HG02885 (cell line): ENCODE measurements around the gene RNF20.
"Not testable (repeated sequence)": the region's sequence is repeated elsewhere in the genome, so short reads cannot be mapped to it uniquely, and the experiment has no call there.

Experiments
- ATAC-seq: cut with Tn5 transposase; IDR thresholded peaks from one replicate; pipeline ENCODE4 v1.9.1; 2021; ENCODE audit warnings: mild to moderate bottlenecking; ENCODE audit not compliant: unreplicated experiment, poor library complexity

Gene RNF20

DNA sequence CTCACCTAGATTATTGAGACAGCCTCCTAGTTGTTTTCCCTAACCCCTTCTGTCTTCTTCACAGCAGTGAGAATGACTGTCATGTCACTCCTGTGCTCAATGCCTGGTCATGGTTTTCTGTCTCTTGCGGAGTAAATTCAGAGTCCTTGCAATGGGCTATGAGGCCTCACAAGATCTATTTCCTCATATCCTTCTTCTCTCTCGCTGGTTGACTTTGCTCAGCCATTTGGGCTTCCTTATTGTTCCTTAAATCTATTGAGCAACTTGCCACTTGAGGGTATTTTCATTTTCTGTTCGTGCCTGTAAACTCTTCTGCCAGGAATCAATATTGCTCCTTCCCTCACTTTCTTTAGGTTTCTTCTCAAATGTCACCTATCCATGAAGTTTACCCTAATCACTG lies 52.1 kb downstream of the RNF20 start:
- ATAC-seq = no peak

DNA sequence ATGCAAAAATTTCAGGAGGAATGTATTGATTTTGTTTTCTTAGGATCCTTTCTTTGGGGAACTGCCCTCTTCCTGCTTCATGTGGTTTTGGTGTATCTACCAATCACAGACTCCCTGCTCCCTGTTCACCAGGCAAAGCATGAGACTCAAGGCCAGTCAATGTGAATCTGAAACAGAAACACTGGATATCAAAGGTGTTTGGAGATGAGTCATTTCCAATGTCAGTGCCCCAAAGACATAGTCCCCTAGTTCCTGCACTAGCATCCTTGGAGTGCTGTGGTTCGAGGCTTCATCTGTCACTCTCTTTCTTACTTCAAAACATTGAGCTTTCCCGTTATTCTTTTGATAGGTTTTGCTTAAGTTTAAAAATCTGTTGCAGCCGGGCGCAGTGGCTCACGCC lies 53.0 kb downstream of the RNF20 start:
- ATAC-seq = peak; percentile 96

DNA sequence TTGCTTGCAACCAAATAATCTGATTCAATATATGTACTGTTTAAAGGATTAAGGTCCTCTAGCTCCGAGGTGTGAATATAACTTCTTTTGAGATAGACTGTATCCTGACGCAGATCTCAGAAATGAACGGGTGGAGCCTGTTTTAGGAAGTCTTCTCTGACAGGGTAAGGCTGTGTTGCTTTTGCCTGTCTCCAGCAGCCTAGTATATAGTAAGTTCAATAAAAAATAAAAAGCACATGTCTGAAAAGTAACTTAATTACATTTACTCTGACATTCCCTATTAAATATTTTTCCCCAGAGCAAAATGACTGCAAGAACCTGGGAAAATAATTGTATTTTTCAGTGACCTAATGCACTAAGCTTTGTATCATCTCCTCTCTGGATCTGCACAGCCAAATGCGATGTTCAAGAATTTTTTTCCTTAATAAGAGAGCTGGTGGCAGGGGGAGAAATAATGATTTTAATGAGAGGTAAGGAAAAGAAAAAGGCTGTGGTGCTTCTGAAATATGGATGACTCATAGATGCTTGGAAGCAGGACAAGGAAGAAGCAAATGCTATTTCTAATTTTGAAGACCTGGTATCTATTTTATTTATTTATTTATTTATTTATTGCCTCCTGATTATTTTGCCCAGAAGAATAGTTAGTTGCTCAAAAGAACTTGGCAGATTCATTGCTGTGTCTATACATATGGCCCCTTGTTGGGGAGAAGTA lies 53.8 kb downstream of the RNF20 start:
- ATAC-seq = no peak

DNA sequence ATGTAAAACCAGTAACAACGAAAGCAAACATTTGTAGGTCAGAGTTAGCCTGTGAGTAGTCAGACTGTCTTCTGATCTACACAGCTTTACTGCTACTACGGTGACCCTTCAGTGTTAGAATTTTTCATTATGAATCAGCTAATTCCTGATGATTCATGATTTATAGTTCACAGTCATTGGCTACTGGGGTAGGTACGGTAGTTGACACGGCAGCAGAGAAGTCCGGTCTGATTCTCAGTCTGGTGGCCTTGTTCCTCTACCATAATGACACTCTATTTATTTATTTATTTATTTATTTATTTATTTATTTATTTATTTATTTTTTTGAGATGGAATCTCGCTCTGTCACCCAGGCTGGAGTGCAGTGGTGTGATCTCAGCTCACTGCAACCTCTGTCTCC lies 56.4 kb downstream of the RNF20 start:
- not testable (repeated sequence) for ATAC-seq

DNA sequence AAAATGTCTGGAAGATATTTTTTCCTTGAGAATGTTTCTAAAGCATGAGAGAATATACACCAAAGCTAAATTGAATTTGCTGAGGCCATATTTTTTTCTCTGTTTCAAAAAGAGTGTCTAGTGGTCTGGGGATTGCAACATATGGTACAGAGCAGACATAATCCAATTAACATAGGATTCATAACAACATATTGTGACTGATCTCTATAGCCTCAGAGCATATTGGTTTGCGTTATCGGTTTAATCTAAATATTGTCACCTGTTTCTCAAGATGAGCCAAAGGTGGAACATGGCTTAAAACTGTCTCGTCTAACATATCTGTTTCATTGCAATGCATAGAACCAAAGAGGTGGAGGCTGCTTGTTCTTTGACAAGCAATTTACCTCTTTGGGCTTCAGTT lies 57.2 kb downstream of the RNF20 start:
- ATAC-seq = no peak

DNA sequence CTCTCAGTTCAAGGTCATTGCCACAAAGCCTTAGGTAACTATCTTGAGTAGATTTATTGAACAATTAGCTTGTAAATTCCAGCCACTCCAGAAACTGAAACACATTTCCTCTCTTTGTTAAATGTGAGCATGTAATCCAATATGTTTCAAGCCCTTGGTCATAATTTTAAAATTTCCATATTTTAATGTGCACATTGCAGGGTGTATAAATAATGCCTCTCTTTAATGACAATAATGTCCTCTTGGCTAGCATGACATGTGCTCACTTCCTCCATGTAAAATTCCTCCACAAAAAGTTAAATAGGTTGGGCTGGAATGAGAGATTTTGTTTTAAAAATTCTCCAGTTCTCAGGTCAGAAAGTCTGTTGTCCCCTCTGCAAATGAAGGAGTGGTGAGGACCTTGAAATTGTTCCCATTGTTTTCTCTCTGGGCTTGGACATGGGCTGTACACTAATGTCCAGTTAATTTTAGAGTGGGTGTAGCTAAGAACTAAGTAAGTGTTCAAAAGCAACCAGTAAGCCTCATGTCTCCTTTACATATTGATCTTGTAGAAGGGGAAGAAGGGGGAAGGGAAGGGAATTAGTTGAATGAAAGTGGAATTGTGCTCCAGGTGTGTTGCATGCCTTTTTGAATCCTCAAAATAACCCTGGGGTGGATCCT lies 58.3 kb downstream of the RNF20 start:
- no peak for ATAC-seq

DNA sequence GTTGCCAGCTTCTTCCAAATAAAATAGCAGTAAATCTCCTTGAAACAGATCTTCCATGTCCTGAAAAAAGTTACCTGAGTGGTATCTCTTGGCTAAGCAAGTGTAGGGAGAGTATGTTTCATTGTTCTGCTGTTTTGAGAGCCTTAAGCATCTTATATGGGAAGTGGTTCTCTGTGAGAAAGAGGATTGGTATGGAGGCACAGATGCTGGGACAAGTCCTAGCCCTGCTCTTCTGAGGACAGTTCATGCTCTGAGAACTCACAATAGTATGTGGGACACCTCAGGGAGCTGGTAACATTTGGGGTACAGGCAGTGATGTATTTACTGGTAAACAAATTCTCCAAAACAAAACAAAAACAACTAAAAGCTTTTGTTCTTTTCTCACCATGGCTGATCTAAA lies 59.1 kb downstream of the RNF20 start:
- no peak for ATAC-seq

DNA sequence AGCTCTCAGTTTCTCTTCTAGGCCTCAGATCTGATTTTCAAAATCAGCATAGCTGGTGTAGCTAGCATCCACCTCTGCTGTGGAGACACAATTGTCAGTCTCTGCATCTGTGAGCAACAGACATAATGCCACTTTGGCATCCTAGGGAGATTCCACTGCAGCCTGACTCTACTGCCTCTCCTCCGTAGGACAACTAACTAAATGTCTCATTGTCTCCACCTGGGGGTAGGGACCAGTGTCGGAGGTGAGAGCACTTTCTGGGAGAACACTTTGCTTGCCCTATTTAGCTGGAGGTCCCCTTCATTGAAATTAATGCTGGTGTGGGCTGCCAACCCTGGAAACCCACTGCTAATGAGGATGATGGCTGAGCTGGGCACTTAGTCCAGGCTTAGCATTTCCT lies 59.7 kb downstream of the RNF20 start:
- no peak for ATAC-seq

DNA sequence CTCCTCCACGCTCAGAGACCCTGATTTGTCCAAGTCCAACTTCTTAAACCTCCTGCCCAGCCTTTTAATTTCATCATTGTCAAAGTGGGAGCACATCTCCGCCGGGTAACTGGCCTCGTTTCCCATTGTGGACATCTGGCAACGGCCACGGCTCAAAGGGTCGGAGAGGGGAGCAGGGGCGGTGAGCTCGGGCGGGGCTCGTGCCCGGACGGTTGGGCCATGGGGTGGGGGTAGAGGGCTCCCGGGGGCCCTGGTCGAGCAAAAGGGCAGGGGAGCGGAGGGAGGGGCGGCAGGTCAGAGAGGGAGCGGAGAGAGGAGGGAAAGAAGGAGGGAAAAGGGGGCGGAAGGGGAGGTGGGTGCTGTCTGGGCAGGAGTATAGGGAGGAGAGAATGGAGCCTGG lies 61.1 kb downstream of the RNF20 start, which contains the start of gene PPP3R2:
PPP3R2 (minus strand) TSS at position 174 of the 400 bp plus-strand sequence; CDS start at position 126, 48 bp downstream.
- ATAC-seq = no peak

DNA sequence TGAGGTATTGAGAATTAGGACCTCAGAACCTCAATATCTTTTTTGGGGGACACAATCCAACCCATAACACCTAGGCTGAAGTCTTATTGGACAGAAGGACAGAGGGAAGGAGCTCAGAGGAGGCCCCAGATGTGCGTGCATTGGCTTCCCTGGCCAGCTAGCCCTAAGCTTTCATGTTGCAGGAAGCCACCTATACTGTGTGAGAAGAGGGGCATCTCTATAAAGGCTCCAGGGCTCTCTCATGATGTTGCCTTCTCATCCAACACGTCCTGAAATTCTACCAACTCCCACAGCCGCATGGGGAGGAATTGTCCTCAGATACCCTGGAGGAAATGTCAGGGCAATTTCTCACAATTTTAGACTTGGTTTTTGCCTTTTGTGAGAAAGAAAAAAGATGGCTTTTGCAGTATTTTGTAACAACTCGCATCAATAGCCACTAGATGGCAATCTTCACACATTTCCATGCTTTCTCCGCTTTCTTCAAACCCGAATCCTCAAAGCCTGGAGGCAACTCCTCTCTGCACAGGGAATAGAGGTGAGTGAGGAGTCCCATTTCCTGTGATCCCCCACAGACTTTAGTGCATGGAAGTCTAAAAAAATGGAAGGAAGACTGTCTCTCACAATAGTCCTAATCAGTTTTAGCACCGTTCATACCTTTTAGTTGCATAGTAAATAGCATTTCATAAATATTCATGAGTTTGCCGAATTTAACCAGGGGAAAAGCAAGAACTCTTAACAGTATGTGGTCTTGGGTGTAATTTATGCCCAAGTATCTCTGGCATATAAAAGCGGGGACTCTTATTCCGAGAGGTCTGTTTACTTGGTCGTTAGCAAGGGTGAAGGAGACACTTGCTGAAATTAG lies 68.5 kb downstream of the RNF20 start:
- ATAC-seq = peak; percentile 77

DNA sequence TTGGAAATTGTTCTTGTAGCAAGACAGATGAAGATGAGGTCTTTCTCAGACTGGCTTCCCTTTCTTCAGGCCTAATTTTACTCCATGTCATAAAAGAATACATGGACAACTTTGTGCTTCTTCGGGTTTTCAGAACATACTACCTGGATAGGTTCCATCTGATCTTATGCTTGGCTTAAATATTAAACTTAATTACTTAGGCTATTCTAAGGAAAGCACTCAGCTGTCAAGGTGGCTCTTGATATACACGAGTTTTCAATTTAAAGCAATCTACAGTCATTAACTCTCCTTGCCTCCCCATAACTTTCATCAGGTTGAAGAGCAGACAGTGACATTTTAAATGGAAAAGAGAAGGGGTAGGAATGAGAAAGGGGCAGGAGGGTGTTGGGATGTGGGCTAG lies 70.6 kb downstream of the RNF20 start:
- no peak for ATAC-seq

DNA sequence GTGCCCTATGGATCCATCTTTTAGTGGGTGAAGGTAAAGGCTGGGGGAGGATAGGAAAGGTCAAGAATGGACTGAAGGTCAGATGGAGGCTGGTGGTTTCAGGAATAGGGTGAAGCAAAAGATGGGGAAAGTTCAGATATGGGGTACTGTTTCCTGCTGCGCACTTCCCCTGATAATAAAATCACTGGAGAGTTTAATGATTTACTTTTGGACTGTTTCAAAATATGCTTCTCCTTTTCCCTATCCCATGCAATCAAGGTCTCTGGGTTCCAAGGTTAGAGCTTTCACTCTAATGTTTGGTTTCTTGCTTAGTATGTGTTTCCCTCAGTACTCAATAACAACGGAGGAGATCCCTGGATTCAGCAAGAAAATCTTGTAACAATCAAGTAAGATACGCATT lies 71.9 kb downstream of the RNF20 start:
- no peak for ATAC-seq
